ENCODE results near the gene DCT.
"Not testable (repeated sequence)": the region's sequence is repeated elsewhere in the genome, so short reads cannot be mapped to it uniquely, and the experiment has no call there.

The DCT gene

DNA sequence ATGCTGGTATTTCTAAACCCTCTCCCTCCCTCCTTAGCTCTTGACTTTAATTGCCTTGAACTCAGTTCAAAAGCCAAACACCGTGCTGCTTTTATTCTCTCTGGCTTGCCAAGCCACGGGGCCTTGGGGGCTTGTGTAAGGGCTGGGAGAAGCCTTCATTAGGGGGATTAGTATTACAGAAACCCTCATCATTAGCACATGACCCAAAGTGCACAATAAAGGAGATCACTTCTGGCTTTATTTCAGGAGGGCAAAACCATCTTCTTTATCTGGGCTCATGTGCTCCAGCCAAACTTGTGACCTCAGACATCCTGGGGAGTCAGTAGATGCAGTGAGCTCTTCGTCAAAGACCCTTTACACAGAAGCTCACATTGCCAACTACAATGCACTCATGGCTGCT is at the start of gene DCT:
DCT (minus strand) TSS at position 67 of the 400 bp plus-strand sequence. CDS start 427 bp downstream, outside the sequence.
- no peak for DNase-seq (ENCODE audit: low read depth in 2 of 2)

DNA sequence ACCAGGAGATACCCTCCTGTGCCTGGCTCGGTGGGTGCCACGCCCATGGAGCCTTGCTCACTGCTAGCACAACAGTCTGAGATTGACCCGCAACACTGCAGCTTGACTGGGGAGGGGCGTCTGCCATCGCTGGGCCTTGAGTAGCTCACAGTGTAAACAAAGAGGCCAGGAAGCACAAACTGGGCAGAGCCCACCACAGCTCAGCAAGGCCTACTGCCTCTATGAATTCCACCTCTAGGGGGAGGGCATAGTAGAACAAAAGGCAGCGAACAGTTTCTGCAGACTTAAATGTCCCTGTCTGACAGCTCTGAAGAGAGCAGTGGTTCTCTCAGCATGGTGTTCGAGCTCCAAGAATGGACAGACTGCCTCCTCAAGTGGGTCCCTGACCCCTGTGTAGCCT is 47.5 kb upstream of the DCT start:
- DNase-seq (ENCODE audit: low read depth in 2 of 2): not testable (repeated sequence)

DNA sequence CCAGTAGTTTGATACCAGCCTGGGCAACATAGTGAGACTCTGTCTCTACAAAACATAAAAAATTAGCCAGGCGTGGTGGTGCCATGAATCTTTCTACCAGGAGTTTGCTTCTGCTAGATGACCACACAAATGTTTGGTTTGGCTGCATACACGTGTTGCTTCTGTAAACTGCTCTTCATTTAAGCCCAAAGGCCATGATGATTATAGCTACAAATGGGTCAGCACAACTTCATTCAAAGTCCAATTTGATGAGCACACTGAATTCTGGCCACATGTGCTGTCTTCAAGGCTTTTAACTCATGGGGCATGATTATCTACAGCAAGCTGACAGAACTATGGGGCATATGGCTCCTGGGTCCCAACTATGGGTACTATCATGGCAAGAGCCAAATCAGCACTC is 46.3 kb upstream of the DCT start:
- no peak for DNase-seq (ENCODE audit: low read depth in 2 of 2)

DNA sequence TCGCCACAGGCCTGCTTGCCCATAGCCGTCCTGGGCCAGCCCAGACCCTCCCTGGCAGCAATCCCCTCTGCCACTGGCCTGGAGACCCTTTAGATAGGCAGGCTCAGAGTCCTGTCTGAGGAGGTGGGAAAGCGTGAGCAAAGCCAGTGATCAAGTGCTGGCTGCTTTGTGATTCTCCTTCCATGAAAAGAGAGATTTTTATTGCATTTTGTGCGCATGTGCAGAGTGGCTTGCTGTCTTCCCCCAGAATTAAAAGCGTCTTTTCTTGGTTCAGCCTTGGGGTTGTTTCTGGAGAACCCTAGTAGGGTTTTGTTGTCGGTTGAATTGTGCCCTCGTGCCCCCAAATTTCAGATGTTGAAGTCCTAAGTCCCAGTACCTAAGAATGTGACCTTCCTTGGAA is 44.9 kb upstream of the DCT start:
- no peak for DNase-seq (ENCODE audit: low read depth in 2 of 2)

DNA sequence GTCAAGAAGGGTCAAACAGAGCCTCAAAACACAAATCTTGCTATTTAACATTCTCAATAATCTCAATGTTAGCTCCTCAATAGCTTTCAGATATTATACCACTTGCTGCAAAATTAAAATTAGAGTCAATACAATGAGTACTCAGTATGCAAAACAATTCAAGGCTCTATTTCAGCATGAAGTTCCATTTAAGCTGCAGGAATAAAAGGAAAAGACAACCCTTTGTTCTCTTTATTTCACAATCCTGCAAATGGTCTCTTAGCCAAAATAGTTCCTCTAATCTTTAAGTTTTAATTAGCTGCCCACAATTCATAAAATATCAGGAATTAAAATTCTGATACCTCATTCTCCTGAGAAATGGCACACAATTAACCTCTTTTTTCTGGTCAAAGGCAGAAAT is 40.5 kb upstream of the DCT start:
- no peak for DNase-seq (ENCODE audit: low read depth in 2 of 2)

DNA sequence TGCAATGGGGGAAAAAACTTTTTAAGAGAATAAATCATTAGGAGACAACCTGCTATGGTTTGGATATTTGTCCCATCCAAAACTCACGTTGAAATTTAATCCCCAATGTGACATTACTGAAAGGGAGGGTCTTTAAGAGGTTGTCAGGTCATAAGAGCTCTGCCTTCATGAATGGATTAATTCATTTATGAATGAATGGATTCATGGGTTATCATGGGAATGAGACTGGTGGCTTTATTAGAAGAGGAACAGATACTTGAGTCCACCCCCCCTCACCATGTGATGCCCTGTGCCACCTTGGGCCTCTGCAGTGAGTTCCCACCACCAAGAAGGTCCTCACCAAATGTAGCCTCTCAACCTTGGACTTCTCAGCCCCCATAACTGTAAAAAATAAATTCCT is 37.0 kb upstream of the DCT start:
- no peak for DNase-seq (ENCODE audit: low read depth in 2 of 2)

DNA sequence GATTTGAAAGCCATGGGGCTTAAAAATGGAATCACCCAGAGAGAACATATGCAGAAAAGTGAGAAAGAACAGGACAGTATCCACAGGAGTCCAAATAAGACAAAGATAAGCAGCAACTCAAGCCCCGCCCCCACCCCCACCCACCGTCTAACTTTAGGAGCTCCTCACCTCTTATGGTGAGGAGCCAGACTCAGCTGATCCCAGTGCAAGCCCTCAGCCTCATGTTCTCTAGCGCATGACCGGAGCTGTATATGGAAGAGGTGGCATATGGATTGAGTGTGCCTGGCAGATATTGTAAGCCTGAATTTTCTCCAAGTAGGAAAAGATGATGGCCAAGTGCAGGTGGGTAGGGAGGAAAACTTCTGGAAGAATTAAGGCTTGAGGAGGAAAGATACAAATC is 36.4 kb upstream of the DCT start:
- DNase-seq (ENCODE audit: low read depth in 2 of 2): no peak

DNA sequence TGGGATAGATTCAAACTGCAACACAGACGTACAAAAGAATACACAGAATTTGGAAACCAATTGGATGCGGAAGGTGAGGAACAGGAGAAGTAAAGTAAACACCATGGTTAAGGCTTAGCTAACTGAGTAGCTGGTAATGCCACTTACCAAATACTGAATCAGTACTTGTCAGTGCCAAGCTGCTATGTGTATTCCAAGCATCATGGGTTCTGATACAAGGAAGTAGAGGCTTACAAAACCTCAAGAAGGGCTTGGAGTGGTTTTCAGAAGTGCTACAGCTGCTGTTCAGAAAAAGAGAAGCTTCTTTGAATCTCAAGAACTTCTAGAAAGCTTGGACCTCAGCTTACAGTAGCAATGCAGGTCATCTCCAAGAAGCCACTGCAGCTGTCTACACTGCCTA is 35.9 kb upstream of the DCT start:
- DNase-seq (ENCODE audit: low read depth in 2 of 2): no peak

DNA sequence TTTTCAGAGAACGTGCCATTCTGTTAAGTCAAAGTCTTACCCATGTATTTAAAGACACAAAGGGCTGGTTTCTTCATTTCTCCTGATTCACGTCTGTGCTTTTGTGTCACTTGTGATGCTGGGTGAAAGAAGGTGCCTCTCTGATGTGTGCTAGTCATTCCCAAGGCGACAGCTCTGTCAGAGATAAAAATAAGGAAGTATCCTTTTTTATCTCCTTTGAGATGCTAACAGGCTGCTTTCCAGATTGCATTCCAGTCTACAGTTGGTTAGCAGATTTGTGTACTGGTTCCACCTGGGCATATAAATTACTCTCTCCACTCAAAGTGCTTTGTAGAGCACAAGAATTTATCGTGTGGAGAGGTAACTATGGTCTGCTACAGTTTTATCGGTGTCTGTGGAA is 33.5 kb upstream of the DCT start:
- DNase-seq (ENCODE audit: low read depth in 2 of 2): no peak

DNA sequence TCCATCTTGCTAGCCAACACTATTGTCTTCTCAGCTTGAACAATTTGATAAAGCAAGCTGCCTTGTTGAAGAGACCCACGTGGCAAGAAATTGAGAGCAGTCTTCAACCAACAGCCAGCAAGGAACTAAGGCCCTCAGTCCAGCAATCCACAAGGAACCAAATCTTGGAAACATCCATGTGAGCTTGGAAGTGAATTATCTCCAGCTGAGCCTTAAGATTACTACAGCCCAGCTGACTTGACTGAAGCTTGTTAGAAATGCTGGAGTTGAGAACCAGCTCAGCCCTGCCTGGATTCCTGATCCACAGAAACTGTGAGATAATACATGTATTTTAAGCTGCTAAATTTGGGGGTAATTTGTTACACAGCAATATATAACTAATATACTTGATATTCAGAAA is 26.2 kb upstream of the DCT start:
- no peak for DNase-seq (ENCODE audit: low read depth in 2 of 2)

DNA sequence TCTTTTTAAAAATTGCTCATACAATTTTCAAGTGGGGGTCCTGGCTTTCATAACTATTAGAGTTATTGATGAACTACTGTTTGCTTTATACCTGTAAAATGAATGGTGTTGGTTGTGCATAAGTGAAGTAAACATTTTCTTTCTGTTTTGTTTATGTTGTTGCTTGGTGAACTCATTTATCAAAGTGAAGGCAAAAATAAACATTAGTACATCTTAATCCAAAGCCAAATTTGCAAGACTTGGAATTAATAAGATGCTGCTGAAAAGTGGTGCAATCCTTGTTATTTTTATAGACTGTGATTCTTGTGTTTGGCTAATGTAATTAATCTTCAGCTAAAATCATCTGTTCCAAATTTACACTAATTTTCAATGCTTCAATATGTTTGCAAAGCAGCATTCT is 24.4 kb upstream of the DCT start:
- DNase-seq (ENCODE audit: low read depth in 2 of 2): no peak

DNA sequence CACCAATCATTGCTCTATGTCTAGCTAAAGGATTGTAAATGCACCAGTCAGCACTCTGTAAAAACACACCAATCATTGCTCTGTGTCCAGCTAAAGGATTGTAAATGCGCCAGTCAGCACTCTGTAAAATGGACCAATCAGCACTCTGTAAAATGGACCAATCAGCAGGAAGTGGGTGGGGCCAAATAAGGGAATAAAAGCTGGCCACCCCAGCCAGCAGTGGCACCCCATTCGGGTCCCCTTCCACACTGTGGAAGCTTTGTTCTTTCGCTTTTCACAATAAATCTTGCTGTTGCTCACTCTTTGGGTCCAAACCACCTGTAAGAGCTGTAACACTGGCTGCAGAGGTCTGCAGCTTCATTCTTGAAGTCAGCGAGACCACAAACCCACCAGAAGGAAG is 19.3 kb upstream of the DCT start:
- not testable (repeated sequence) for DNase-seq (ENCODE audit: low read depth in 2 of 2)

DNA sequence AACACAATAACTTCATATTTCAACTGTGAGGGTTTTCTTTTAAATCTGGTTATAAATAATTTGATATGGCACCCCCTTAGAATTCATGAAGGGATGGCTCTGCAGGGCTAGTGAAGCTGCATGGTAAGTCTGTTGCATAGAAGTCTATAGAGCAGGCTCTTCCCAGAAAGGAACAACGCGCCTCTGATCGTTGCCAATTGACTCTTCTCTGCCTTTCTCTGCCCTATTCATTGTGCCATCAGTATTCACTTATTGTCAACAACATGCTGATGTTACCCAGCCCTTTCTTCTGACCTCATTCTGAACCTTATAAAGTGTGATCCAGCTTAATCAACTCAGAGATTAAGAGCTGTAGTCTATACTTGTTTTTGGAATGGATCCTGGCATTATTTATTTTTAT is 16.3 kb upstream of the DCT start:
- DNase-seq (ENCODE audit: low read depth in 2 of 2): no peak

DNA sequence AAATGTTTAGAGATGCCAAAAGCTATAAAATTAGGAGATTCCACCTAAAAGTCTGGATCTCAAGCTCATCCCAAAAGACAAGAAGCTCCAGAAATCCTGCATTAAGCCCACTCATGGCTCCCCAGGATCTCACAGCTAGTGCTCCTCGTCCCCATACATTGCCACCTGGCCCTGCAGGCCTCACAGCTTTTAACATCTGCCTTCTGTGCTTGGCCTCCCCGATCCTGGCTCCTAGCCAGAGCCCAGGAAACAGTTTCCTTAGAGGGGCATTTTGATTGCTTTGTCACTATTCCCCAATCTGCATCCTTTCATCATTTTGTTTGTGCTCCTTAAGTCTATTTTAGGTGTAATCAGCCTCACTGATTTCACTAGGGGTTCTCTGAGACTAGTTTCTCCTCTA is 14.5 kb upstream of the DCT start:
- no peak for DNase-seq (ENCODE audit: low read depth in 2 of 2)

DNA sequence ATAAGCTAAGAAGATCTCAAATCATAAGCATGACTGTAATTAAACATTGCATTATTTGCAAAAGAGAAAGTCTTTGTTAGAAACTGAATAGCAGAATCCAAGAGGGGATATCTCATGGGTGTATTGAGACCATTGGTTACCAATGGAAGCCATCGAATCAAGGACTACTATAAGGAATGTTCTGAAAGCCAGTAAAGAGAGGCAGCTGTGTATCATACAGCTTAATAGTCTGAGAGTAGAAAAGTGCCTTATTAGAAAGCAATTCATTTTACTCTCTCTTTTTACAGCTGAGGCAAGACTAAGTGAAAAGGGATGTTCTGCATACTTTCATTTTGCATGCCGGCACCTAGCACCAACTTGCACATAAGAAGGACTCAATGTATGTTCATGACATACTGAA is 7.6 kb upstream of the DCT start:
- no peak for DNase-seq (ENCODE audit: low read depth in 2 of 2)

DNA sequence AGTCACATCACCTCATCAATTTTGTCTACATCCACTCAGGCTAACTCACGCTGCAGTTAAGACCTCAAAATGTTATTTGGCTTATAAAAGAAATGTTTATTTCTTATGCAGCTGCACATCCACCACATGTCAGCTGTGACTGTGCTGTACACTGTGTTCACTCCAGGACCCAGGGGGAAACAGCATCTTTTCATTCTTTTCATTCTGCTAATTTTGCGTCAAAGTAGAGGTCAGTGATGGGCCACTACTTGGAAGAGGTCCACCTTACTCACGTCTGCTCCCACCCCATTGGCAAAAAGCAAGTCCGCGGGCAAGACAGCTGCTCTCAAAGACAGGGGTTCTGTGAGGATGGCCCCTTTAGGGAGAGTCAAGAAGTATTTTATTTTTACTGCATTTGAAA is 4.5 kb upstream of the DCT start:
- DNase-seq (ENCODE audit: low read depth in 2 of 2): no peak

DNA sequence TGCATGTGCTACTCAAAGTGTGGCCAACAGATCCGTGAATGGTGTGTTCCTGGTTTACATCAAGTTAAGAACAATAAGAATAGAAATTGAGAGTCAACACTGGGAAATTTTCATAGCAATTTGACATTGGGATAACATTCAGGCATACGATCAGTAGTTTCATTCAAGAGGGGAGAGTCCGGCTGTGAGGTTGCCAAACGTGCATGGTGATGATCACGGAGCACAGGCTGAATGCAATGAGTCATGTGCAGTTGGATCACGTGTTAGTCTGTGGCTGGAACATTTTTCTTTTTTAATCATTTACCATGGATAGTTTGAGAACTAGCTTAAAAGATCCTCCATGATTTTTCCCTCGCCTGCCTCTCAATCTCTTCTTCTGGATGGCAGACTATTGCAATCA is 2.5 kb upstream of the DCT start:
- no peak for DNase-seq (ENCODE audit: low read depth in 2 of 2)

DNA sequence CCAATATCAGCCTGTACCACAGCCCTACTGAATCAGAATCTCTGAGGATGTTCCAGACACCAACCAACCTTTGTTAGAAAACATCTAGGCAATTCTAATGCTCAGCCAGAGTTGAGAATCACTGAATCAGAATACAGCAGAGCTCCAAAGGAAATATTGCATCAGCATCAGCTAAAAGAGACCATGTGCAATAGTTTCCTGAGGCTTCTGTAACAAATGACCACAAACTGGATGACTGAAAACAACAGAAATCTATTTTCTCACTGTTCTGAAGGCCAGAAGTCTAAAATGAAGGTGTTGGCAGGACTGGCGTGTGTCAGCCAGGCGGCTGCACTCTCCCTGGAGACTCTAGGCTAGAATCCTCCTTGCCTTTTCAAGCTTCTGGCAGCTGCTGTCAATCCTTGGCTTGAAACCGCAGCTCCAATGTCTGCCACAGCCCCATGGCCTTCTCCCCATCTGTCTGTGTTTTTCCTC is 1.2 kb upstream of the DCT start:
- DNase-seq (ENCODE audit: low read depth in 2 of 2): no peak

DNA sequence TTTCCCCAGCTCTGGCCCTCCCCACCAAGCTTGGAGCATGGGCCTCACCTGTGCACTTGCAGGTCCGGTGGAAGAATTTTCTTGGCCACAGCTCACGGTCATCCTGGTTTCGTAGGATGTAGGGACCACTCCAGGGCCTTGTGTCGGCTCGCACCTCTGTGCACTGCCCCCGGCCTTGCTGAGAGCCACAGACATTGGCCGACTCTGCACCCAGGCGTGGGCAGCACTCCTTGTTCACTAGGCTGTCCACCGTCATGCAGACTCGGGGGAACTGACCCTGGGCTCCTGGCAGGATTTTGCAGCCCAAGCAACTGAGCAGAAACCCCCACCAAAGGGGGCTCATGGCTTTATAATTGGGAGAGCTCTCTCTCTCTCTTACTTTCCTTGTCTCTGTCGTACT is 569 bp downstream of the DCT start:
- no peak for DNase-seq (ENCODE audit: low read depth in 2 of 2)

DNA sequence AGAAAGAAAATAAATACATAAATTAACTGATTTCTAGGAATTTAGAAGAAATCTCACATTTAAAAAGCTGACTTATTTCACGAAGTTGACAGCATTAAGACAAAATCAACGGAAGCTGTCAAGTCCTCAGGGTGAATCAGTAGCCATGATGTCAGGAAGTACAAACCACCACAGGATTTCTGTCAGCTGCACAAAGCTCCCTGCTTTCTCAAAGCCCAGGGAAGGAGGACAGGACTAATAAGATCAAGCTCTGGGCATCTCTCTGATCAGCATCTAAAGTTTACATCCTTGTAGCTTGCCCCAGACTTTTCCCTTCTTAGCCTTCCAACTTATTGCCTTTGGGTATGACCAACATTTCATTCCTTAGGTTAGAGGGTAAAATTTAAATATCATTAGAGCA is 9.4 kb downstream of the DCT start:
- no peak for DNase-seq (ENCODE audit: low read depth in 2 of 2)

DNA sequence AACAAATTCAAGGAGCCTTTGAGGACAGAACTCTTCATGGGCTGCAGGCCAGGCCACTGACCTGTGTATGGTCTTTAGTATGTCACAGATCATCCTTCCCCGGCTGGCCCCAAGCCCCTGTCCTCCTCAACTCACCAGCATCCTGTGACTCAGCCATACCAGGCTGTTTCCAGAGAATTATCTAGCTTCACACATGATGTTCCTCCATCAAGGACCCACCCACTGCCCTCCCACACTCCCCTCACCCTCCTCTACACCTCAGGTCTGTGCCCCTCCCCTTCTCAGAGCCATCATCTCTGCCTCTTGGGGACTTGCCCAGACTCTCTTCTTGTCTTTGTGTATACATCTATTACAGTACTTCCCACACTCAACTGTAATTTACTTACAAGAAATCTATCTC is 14.7 kb downstream of the DCT start:
- DNase-seq (ENCODE audit: low read depth in 2 of 2): no peak

DNA sequence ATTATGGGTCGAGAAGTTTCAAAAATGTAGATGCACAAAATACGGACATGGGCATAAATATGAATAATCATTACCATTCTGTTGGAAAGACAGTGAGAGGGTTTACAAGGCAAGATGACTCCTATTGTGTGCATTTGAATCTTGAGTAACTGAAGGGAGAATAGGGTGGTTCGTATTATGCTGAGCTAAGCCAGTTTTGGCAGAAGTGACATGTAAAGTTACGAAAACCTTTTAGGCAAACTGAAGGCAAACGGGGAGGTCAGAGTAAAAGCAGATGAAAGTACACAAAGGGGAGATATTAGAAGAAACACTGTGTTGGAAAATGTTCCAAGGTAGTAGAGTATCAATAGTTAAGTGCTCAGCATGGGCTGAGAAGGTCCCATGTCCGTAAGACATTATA is 16.8 kb downstream of the DCT start:
- DNase-seq (ENCODE audit: low read depth in 2 of 2): no peak

DNA sequence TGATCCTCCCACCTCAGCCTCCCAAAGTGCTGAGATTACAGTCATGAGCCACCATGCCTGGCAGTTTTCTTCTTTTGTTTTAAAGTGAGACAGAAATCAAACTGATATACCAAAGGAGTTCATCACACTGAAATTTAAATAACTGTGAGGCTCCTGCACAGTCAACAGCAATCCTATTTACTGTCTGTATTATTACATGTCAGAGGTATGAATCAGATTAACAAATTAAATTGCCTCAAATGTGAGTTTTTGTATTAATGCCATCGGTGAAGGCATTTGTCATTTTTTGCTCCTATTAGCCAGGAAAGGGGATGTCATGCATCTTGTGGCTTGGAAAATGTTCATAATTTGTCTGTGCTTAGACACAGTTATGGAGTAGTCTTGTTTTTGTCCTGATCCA is 20.4 kb downstream of the DCT start:
- DNase-seq (ENCODE audit: low read depth in 2 of 2): no peak

DNA sequence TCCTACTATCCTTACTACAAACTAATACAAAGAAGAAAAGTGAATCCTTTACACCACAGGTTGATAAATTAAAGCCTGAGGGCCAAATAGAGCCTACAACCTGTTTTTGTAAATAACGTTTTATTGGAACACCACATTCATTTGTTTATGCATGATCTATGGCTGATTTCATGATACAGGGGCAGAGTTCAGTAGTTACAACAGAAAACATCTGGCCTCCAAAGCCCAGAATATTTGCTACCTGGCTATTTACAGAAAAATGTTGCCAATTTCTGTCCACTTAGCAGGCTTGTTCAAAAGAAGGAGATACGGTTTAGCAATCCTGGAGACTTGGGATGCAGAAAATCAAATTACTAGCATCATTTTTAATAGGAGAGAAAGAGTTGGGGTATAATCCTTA is 24.1 kb downstream of the DCT start:
- DNase-seq (ENCODE audit: low read depth in 2 of 2): no peak

DNA sequence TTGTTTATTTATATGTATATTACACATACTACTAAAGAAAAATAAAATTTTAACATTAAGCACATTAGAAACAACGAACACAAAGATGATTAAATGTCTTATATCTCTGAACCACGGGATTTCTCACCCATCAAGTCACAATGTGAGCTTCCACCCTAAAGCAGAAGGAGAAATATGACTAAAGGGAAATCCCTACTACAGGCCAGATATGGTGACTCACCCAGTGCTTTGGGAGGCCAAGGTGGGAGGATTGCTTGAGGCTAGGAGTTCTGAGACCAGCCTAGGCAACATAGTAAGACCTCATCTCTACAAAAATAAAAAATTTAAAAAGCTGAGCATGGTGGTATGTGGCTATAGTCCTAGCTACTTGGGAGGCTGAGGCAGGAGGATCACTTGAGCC is 24.6 kb downstream of the DCT start:
- DNase-seq (ENCODE audit: low read depth in 2 of 2): no peak
